Measurements from ENCODE around the gene CPEB3. TPM values are rescaled to one million over a fixed set of nuclear protein-coding genes. Genes with fewer than 3 reads are reported as not detected.
"Not testable (repeated sequence)": the region's sequence is repeated elsewhere in the genome, so short reads cannot be mapped to it uniquely, and the experiment has no call there.

CPEB3 gene
- total RNA-seq, 1 experiment from 2014 or later: 0.62 TPM

GRCh38 chr10:92054807-92055206, 236.1 kb downstream of the CPEB3 start:
- DNase-seq: no peak
- Histone ChIP-seq H3K36me3 (replicated peaks; ENCODE audit: control insufficient read depth, insufficient read depth, low read length) (no peaks in the 10 kb centered on the region), H3K27me3 (ENCODE audit: control insufficient read depth, insufficient read depth, low read length) (no peaks in the 10 kb centered on the region), H3K4me3 (ENCODE audit: insufficient read depth, low read depth, low read length) (no peak overlapping the region)

GRCh38 chr10:92052741-92053140, 238.1 kb downstream of the CPEB3 start:
- no peaks in the 10 kb centered on the region for H3K27me3 ChIP-seq (ENCODE audit: control insufficient read depth, insufficient read depth, low read length)
- H3K36me3 ChIP-seq (replicated peaks; ENCODE audit: control insufficient read depth, insufficient read depth, low read length): no peaks in the 10 kb centered on the region
- DNase-seq: peak; percentile 18
- H3K4me3 ChIP-seq (ENCODE audit: insufficient read depth, low read depth, low read length): no peak overlapping the region

GRCh38 chr10:92052088-92052487, 238.8 kb downstream of the CPEB3 start:
- no peak overlapping the region for H3K4me3 ChIP-seq (ENCODE audit: insufficient read depth, low read depth, low read length)
- peak; percentile 18 for DNase-seq
- no peaks in the 10 kb centered on the region for H3K27me3 ChIP-seq (ENCODE audit: control insufficient read depth, insufficient read depth, low read length)
- no peaks in the 10 kb centered on the region for H3K36me3 ChIP-seq (replicated peaks; ENCODE audit: control insufficient read depth, insufficient read depth, low read length)

GRCh38 chr10:92047215-92047614, 243.7 kb downstream of the CPEB3 start:
- Histone ChIP-seq H3K4me3 (ENCODE audit: insufficient read depth, low read depth, low read length) (no peak overlapping the region), H3K27me3 (ENCODE audit: control insufficient read depth, insufficient read depth, low read length) (no peaks in the 10 kb centered on the region), H3K36me3 (replicated peaks; ENCODE audit: control insufficient read depth, insufficient read depth, low read length) (no peaks in the 10 kb centered on the region)
- no peak for DNase-seq

GRCh38 chr10:92045641-92046106, 245.2 kb downstream of the CPEB3 start:
- no peaks in the 10 kb centered on the region for H3K36me3 ChIP-seq (replicated peaks; ENCODE audit: control insufficient read depth, insufficient read depth, low read length)
- peak; percentile 75 for DNase-seq
- peak overlapping the region; percentile 25; the same call in 1 of the 2 replicates for H3K4me3 ChIP-seq (ENCODE audit: insufficient read depth, low read depth, low read length)
- H3K27me3 ChIP-seq (ENCODE audit: control insufficient read depth, insufficient read depth, low read length): no peaks in the 10 kb centered on the region

GRCh38 chr10:92042541-92042940, 248.3 kb downstream of the CPEB3 start:
- no peak for DNase-seq
- H3K4me3 ChIP-seq (ENCODE audit: insufficient read depth, low read depth, low read length): no peak overlapping the region
- no peaks in the 10 kb centered on the region for H3K27me3 ChIP-seq (ENCODE audit: control insufficient read depth, insufficient read depth, low read length)
- H3K36me3 ChIP-seq (replicated peaks; ENCODE audit: control insufficient read depth, insufficient read depth, low read length): no peaks in the 10 kb centered on the region

- DNase-seq: no peak
- no peaks in the 10 kb centered on the region for H3K27me3 ChIP-seq (ENCODE audit: control insufficient read depth, insufficient read depth, low read length)
- no peak overlapping the region for H3K4me3 ChIP-seq (ENCODE audit: insufficient read depth, low read depth, low read length)
- no peaks in the 10 kb centered on the region for H3K36me3 ChIP-seq (replicated peaks; ENCODE audit: control insufficient read depth, insufficient read depth, low read length)
Observed at GRCh38 chr10:92038949-92039348, 251.9 kb downstream of the CPEB3 start.

GRCh38 chr10:92033070-92033469, 257.8 kb downstream of the CPEB3 start:
- H3K4me3 ChIP-seq (ENCODE audit: insufficient read depth, low read depth, low read length); DNase-seq; H3K27me3 ChIP-seq (ENCODE audit: control insufficient read depth, insufficient read depth, low read length); H3K36me3 ChIP-seq (replicated peaks; ENCODE audit: control insufficient read depth, insufficient read depth, low read length): not testable (repeated sequence)

GRCh38 chr10:92031580-92031979, 259.3 kb downstream of the CPEB3 start:
- no peak for DNase-seq
- Histone ChIP-seq H3K27me3 (ENCODE audit: control insufficient read depth, insufficient read depth, low read length) (no peaks in the 10 kb centered on the region), H3K36me3 (replicated peaks; ENCODE audit: control insufficient read depth, insufficient read depth, low read length) (peaks cover 6% of the 10 kb centered on the region), H3K4me3 (ENCODE audit: insufficient read depth, low read depth, low read length) (no peak overlapping the region)

- Histone ChIP-seq H3K4me3 (ENCODE audit: insufficient read depth, low read depth, low read length) (no peak overlapping the region), H3K36me3 (replicated peaks; ENCODE audit: control insufficient read depth, insufficient read depth, low read length) (peaks cover 12% of the 10 kb centered on the region), H3K27me3 (ENCODE audit: control insufficient read depth, insufficient read depth, low read length) (no peaks in the 10 kb centered on the region)
- DNase-seq: no peak
Observed at GRCh38 chr10:92027141-92027540, 263.7 kb downstream of the CPEB3 start.

- not testable (repeated sequence) for H3K27me3 ChIP-seq (ENCODE audit: control insufficient read depth, insufficient read depth, low read length); DNase-seq; H3K4me3 ChIP-seq (ENCODE audit: insufficient read depth, low read depth, low read length)
- H3K36me3 ChIP-seq (replicated peaks; ENCODE audit: control insufficient read depth, insufficient read depth, low read length): peaks cover 12% of the 10 kb centered on the region
Observed at GRCh38 chr10:92025340-92025739, 265.5 kb downstream of the CPEB3 start.

- Histone ChIP-seq H3K4me3 (ENCODE audit: insufficient read depth, low read depth, low read length) (no peak overlapping the region), H3K27me3 (ENCODE audit: control insufficient read depth, insufficient read depth, low read length) (no peaks in the 10 kb centered on the region), H3K36me3 (replicated peaks; ENCODE audit: control insufficient read depth, insufficient read depth, low read length) (peaks cover 12% of the 10 kb centered on the region)
- no peak for DNase-seq
Observed at GRCh38 chr10:92024700-92025099, 266.2 kb downstream of the CPEB3 start.

GRCh38 chr10:92014620-92015019, 276.3 kb downstream of the CPEB3 start:
- peaks cover 10% of the 10 kb centered on the region for H3K36me3 ChIP-seq (replicated peaks; ENCODE audit: control insufficient read depth, insufficient read depth, low read length)
- H3K27me3 ChIP-seq (ENCODE audit: control insufficient read depth, insufficient read depth, low read length): no peaks in the 10 kb centered on the region
- DNase-seq: no peak
- H3K4me3 ChIP-seq (ENCODE audit: insufficient read depth, low read depth, low read length): no peak overlapping the region

- Histone ChIP-seq H3K36me3 (replicated peaks; ENCODE audit: control insufficient read depth, insufficient read depth, low read length) (peaks cover 2% of the 10 kb centered on the region; the same call in 1 of the 2 replicates), H3K4me3 (ENCODE audit: insufficient read depth, low read depth, low read length) (no peak overlapping the region), H3K27me3 (ENCODE audit: control insufficient read depth, insufficient read depth, low read length) (no peaks in the 10 kb centered on the region)
- no peak for DNase-seq
Observed at GRCh38 chr10:92011560-92012214, 279.2 kb downstream of the CPEB3 start.

GRCh38 chr10:92010047-92010735, 280.7 kb downstream of the CPEB3 start:
- Histone ChIP-seq H3K36me3 (replicated peaks; ENCODE audit: control insufficient read depth, insufficient read depth, low read length) (no peaks in the 10 kb centered on the region; the same call in 1 of the 2 replicates), H3K27me3 (ENCODE audit: control insufficient read depth, insufficient read depth, low read length) (no peaks in the 10 kb centered on the region), H3K4me3 (ENCODE audit: insufficient read depth, low read depth, low read length) (no peak overlapping the region)
- no peak for DNase-seq
